Measurements from ENCODE around the gene USP32.

USP32 gene

DNA sequence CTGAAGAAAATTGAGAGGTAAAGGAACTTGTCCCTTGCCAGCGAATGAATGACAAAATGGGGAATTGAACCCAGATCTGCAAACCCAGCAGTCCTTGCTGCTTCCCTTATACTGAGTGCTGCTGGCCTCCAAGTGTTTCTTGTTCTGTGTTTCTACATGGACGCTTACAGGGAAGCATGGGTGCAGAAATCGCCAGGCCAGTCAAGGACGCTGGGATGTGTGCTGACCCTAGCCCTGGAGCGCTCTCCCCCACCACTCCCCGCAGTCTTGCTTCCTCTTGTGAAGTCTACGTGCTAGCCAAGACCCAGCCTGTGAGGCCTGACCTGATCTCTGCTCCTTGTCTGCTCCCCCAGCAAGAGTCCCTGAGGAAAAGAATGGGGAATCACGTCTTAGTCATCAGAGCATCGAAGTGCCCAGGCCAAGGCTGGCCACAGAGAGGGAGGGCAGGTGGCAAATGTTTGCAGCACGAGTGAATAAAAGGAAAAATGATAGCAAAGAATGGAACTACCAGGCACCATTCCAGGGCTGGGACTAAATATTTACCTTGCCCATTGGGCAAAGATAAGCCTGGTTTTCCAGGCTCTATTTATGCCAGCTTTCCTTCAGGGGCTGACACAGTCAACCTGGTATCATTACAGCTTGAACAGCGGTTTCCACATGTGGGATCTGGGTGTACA is 224.7 kb downstream of the USP32 start:
- no peak for DNase-seq

- DNase-seq, result peak in 1 of 2 experiments; percentile 8
These were observed 226.0 kb downstream of the USP32 start for GRCh38 chr17:60165971-60166370.

- DNase-seq, result no peak
These were observed 226.7 kb downstream of the USP32 start for GRCh38 chr17:60165223-60165622.

DNA sequence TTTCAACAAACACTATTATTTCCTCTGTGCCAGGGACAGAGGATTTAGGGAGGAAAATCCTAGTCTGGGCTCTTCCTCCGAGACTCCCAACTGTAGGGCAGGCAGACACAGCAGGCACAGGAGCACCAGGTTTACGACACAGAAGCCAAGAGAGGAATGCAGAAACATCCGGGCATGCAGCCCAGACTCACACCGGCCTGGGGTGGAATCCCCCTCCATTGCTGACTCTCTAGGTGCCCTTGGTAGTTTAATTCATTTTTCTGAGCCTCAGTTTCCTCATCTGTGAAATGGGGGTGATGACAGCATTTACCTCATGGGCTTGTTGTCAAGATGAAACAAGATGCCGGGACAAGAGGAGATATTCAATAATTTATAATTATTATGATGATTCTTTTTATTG is 227.2 kb downstream of the USP32 start:
- DNase-seq, result no peak

- no peak for DNase-seq
These were observed 227.8 kb downstream of the USP32 start for GRCh38 chr17:60164164-60164563.

- no peak for DNase-seq
These were observed 228.7 kb downstream of the USP32 start for GRCh38 chr17:60163108-60163784.

DNA sequence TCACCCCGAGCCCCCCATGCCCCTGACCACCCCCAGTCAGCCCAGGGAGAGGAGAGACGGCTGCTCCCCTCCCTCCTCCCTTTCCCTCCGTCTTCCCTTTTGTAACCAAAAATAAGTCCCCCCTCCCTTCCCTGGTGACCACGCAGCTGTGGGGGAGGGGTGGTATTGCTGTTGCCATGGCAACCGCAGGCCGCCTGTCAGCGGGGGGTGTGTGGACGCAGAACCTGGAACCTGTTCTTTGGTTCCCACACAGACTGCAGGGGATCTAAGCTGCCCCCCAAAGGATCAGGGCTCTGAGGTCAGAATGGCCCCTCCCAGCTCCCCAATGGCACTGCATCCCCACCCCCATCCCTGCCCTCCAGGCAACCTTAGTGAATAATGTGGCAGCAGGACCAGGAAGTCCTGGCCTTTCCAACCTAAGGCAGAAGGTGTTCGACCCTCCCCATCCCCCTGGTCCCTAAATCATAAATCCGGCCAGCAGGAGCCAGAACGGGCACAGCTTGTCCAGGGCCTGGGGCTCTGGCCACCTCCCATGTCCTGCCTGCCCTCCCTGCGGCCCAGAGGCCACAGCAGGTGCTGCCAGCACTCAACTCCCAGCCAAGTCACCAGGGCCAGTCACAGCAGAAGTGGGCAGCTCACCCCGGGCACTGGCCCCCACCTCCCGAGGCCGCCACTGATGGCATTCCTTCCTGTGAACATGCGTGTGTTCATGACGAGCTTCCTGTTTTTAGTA is 230.2 kb downstream of the USP32 start:
- no peak for DNase-seq

- no peak for DNase-seq
These were observed 231.0 kb downstream of the USP32 start for GRCh38 chr17:60160829-60161501.

DNA sequence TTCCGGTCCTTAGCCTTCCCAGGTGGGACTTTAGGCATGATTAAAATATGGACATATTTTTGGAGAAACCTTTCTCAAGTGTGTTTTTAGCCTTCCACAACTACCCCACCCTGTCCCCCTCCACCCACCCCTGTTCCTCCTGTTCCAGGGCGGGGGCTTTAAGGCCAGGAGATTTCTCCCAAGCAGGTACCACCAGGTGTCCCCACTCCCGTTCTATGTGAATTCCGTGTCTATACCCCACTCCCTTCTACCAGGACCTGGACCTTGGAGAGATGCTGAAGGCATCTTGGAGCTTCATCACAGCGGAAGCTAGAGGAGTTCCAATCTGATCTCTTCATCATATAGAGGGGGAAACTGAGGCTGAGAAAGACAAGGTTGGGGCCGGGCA is 232.5 kb downstream of the USP32 start:
- no peak for DNase-seq

DNA sequence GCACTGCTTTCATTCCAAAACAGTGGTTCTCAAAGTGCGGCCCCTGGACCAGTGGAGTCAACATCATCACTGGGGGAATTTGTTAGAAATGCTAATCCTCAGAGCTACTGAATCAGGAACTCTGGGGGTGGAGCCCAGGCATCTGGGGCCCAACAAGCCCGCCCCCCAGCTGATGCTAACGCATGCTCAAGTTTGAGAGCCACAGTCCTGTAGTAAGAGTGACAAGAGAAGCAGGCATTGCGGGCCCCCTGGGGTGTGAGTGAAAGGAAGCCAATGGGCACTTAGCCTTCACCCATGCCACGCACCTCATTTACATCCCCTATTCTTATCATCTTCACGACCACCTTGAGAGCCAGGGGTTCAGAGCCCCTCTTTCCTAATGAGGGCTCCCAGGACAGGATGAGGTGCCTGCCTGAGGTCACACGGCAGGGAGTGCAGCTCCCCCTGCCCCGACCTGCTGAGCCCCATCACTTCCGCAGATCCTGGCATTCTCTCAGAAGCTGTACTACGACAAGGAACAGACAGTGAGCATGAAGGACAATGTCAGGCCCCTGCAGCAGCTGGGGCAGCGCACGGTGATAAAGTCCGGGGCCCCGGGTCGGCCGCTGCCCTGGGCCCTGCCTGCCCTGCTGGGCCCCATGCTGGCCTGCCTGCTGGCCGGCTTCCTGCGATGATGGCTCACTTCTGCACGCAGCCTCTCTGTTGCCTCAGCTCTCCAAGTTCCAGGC is 233.0 kb downstream of the USP32 start:
- DNase-seq, result no peak

GRCh38 chr17:60157487-60158040 is 234.4 kb downstream of the USP32 start:
- DNase-seq, result no peak

- DNase-seq, result no peak
These were observed 235.2 kb downstream of the USP32 start for GRCh38 chr17:60156746-60157145.

DNA sequence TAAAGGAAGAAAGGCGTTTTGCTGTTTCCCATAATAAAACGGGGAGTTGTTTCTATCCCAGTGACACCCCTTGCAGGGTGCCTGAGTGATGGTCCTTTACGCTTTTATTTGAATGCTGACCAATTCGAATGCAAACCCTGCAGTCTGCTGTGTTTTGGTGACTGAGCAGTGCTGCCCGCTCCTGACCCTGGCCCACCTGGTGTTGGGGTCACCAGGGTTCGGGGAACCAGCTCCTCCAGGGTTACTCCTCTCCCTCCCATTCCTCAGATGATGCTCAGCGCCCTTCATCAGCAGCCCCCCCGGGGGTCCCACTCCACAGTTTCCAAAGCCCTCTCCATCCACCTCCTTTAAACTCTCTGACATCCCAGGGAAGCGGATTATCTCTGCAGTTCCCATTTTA is 236.1 kb downstream of the USP32 start:
- DNase-seq, result no peak

DNA sequence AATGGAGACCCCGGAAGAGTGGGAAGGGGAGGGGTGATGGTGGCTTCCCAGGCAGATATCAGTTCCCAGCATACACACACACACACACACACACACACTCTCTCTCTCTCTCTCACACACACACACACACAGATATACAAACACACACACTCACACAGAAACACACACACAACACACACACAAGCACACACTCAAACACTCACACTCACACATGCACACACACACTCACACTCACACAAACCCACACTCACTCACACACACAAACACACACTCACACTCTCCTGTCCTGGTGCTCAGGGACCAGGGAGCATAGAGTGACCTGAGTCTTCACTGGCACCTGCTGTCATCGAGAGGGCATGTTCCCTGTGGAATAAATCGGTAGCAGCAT is 236.5 kb downstream of the USP32 start:
- no peak for DNase-seq

DNA sequence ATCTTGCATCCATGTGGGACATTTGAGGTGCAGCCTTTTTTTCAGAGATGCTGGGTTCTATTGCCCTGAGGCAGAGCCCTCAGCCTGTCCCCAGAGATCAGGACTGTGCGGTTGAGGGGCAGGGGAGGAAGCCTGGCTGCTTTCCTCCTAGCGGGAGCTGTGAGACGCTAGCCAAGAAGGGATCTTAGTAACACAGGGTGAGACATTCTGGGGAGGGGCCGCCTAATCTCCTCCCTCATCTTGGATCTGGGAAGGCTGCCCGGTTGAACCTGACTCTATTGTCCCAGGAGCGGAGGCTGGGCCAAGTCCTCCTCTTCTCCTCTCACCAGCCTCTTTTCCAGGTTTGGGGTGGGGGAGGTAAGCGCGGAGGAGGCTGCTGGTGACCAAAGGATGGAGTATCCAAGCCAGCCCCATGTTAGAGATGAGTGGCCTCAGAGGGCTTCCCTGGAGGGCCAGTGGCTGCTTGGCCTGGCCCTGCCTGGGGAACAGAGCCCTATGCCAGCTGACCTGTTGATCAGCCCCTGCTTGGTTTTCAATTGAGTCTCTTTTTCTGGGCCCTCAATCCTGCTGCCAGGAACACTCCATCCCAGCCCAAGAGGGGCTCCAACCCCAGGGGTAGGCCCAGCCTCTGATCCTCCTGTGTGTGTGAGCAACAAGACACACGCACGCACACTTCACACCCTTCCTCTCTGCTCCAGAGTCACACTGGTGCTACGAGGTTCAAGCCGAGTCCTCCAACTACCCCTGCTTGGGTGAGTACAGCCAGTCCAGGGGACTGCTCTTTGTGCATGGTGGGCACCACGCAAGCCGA is 237.1 kb downstream of the USP32 start:
- DNase-seq, result no peak

DNA sequence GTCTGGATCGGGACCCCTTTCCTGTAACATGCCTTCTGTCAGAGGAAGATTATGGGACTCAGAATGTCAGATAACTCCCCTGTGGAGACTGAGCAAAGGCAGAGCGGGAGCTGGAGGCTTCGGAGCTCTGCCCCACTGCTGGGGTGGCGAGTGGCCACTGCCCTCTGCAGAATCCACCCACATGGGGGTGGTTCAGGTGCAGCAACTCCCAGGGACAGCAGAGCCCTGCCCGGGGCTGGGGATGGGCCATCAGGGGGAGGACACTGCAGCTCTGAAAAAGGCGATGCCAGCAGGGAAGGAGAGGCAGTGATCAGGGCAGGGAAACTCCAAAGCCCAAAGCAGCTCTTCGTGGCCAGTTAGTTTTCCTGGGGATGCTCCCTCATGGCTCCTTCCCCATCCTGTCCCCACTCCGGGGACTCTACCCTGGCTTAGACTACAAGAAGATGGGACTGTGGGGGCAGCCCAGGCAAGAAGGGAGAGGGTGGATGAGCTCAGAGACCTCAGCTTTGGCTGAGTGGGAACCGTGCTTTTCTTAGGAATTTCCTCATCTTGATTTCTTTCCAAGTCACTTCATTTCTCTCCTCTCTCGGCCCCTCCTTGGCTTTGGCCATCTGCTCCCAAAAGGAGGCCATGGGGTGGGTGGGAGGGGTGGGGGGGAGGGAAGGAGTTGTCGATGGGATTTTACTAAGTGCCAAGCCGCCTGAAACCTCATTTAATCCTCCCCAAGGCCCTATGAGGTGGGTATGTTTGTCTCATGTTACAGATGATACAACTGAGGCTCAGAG is 238.1 kb downstream of the USP32 start:
- DNase-seq, result no peak

DNA sequence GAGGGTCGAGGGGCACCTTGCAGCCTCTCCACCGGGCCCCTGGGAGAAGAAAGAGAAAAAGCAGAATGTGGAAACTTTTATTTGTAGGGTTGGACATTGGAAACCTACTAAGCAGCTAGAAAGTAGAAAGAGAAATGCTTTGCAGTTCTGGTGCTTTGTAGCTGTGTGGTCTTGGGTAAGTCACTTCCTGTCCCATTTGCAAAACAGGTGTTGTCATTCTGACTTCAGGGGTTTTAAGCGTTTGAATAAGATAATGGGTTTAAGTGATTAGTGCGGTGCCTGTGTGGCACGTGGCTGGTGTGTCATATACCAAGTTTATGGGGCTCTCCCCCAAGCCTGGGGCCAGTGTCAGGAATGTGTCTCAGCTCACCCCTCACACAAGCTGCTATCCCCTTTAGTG is 240.6 kb downstream of the USP32 start:
- DNase-seq, result no peak

GRCh38 chr17:60149691-60150582 is 242.0 kb downstream of the USP32 start, which contains the start of gene CA4:
CA4 (plus strand) TSS chr17:60149973; CDS start chr17:60150035, 62 bp downstream.
- no peak for DNase-seq

- no peak for DNase-seq
These were observed 243.6 kb downstream of the USP32 start for GRCh38 chr17:60148373-60148772.
